Spleen (tissue), 7 donors: ENCODE data around the gene GPR85.

Source experiments
- POLR2A ChIP-seq, 3 donors: fragments of 450-650 bp; IDR thresholded peaks; one replicate each; pipeline ENCODE4 v1.5.1; 2017; ENCODE audit warnings: antibody characterized with exemption in 3 of 3, mild to moderate bottlenecking in 1 of 3
- POLR2AphosphoS5 ChIP-seq, 3 donors: sonication (generic); formaldehyde crosslinking; IDR thresholded peaks; one replicate each; pipeline ENCODE4 v1.5.1; 2017; ENCODE audit warnings: antibody characterized with exemption in 3 of 3
- TF ChIP-seq, protein P1 (sequence below), 11 experiments: fragments of 200-600 bp in 7 of 11; fragments of 450-650 bp in 4 of 11; sonication (generic) in 4 of 11; IDR thresholded peaks in 8 of 11; conservative IDR thresholded peaks in 3 of 11; 1 replicate in 7 of 11; 2 replicates in 4 of 11; pipeline versions ENCODE4 v1.4.0 to v1.8.0; 2016 to 2021; ENCODE audit warnings: antibody characterized with exemption in 11 of 11, inconsistent platforms in 4 of 11, mild to moderate bottlenecking in 1 of 11
- donor health status: DM: no; HTN: no; CAD: no; lungs with moderate emphysema.
- donor health status: DM: no; HTN: no; CAD: no.
- donor health status: DM: no; HTN: no; CAD: no.

DNA sequence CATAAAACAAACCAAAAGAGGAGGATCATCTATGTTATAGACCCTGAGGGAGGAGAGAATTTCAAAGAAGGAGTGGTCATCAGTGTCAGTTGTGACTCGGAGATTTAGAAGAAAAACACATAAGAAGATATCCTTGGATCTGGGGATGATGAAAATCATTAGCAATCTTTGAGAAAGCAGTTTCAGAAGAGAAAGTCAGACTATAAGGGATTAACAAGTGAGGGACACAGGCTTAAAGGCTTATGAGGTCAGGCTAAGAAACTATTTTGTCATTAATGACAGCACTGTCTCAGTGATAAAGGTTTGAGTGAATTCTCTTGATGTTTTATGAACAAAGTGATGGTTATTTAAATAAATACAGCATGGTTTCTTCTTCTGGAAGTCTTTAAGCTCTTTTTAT, 6.1 kb upstream of the GPR85 start:
- TF ChIP-seq, protein P1, sequence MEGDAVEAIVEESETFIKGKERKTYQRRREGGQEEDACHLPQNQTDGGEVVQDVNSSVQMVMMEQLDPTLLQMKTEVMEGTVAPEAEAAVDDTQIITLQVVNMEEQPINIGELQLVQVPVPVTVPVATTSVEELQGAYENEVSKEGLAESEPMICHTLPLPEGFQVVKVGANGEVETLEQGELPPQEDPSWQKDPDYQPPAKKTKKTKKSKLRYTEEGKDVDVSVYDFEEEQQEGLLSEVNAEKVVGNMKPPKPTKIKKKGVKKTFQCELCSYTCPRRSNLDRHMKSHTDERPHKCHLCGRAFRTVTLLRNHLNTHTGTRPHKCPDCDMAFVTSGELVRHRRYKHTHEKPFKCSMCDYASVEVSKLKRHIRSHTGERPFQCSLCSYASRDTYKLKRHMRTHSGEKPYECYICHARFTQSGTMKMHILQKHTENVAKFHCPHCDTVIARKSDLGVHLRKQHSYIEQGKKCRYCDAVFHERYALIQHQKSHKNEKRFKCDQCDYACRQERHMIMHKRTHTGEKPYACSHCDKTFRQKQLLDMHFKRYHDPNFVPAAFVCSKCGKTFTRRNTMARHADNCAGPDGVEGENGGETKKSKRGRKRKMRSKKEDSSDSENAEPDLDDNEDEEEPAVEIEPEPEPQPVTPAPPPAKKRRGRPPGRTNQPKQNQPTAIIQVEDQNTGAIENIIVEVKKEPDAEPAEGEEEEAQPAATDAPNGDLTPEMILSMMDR (IDR thresholded peaks at IDR 0.05 in 8 of 11, conservative IDR thresholded peaks at IDR 0.05 in 3 of 11), result no peak
- TF ChIP-seq POLR2A (IDR thresholded peaks at IDR 0.05), result no peak
- no peak for TF ChIP-seq POLR2AphosphoS5 (IDR thresholded peaks at IDR 0.05)
